RWPE2 (cell line): ENCODE results near the gene TSACC.

Source experiments
- ATAC-seq: fragments of 200-7000 bp; cut with Tn5 transposase; 3 replicates; pipeline ENCODE4 v1.9.1; 2021; ENCODE audit warnings: low read depth
- DNase-seq: peaks from one replicate; pipeline ENCODE4 v3.0.0-alpha.2; 2020; ENCODE audit warnings: low spot score
- H3K27ac ChIP-seq: fragments of 450-650 bp; 2 replicates; pipeline ENCODE4 v1.5.1; 2017; ENCODE audit warnings: mild to moderate bottlenecking; ENCODE audit not compliant: poor library complexity, severe bottlenecking
- H3K27me3 ChIP-seq: fragments of 250-450 bp; sonication (Bioruptor Pico); 2 replicates; pipeline ENCODE4 v1.5.1; 2021; ENCODE audit warnings: mild to moderate bottlenecking, moderate library complexity; ENCODE audit not compliant: insufficient read depth, poor library complexity, severe bottlenecking
- H3K36me3 ChIP-seq: fragments of 250-450 bp; sonication (Bioruptor Pico); 2 replicates; pipeline ENCODE4 v1.5.1; 2020; ENCODE audit warnings: low read depth, mild to moderate bottlenecking, moderate library complexity
- H3K4me1 ChIP-seq: fragments of 250-450 bp; sonication (Bioruptor Pico); 2 replicates; pipeline ENCODE4 v1.5.1; 2021; ENCODE audit warnings: mild to moderate bottlenecking, moderate library complexity; ENCODE audit not compliant: insufficient read depth, poor library complexity, severe bottlenecking
- H3K4me3 ChIP-seq: fragments of 250-450 bp; sonication (Bioruptor Pico); 2 replicates; pipeline ENCODE4 v1.5.1; 2021; ENCODE audit warnings: mild to moderate bottlenecking, moderate library complexity; ENCODE audit not compliant: severe bottlenecking
- H3K9me3 ChIP-seq: fragments of 250-450 bp; sonication (Bioruptor Pico); 2 replicates; pipeline ENCODE4 v1.5.1; 2021; ENCODE audit warnings: mild to moderate bottlenecking, moderate library complexity; ENCODE audit not compliant: severe bottlenecking
- CTCF ChIP-seq: fragments of 450-650 bp; IDR thresholded peaks from one replicate; pipeline ENCODE4 v1.5.1; 2017; ENCODE audit warnings: mild to moderate bottlenecking, moderate library complexity; ENCODE audit not compliant: poor library complexity, severe bottlenecking

The TSACC gene

GRCh38 chr1:156388174-156389137 lies 50.1 kb downstream of the TSACC start:
- TF ChIP-seq CTCF, result no peak
- DNase-seq (no peak), ATAC-seq (no peak)
- H3K36me3 ChIP-seq, result no peaks in the 10 kb centered on the region
- H3K27ac ChIP-seq, result no peak overlapping the region
- H3K9me3 ChIP-seq, result no peaks in the 10 kb centered on the region
- no peaks in the 10 kb centered on the region for H3K4me1 ChIP-seq
- no peak overlapping the region for H3K4me3 ChIP-seq
- no peaks in the 10 kb centered on the region for H3K27me3 ChIP-seq

GRCh38 chr1:156389311-156389710 lies 51.0 kb downstream of the TSACC start:
- H3K4me3 ChIP-seq, result no peak overlapping the region
- H3K9me3 ChIP-seq, result no peaks in the 10 kb centered on the region

GRCh38 chr1:156390469-156391365 lies 52.4 kb downstream of the TSACC start:
- no peak overlapping the region for H3K27ac ChIP-seq
- no peaks in the 10 kb centered on the region for H3K27me3 ChIP-seq

More at GRCh38 chr1:156389311-156389710, 51.0 kb downstream of the TSACC start:
- no peak for TF ChIP-seq CTCF
- Histone ChIP-seq H3K27ac (no peak overlapping the region), H3K4me1 (no peaks in the 10 kb centered on the region), H3K27me3 (no peaks in the 10 kb centered on the region), H3K36me3 (no peaks in the 10 kb centered on the region)
- DNase-seq (no peak), ATAC-seq (no peak)

GRCh38 chr1:156391366-156391677 lies 53.0 kb downstream of the TSACC start:
- TF ChIP-seq CTCF, result no peak
- Histone ChIP-seq H3K9me3 (no peaks in the 10 kb centered on the region), H3K27ac (no peak overlapping the region), H3K4me1 (no peaks in the 10 kb centered on the region), H3K4me3 (no peak overlapping the region), H3K27me3 (no peaks in the 10 kb centered on the region), H3K36me3 (no peaks in the 10 kb centered on the region)
- ATAC-seq (no peak), DNase-seq (no peak)

More at GRCh38 chr1:156390469-156391365, 52.4 kb downstream of the TSACC start:
- TF ChIP-seq CTCF, result no peak
- Histone ChIP-seq H3K4me3 (no peak overlapping the region), H3K36me3 (no peaks in the 10 kb centered on the region), H3K4me1 (no peaks in the 10 kb centered on the region), H3K9me3 (no peaks in the 10 kb centered on the region)
- DNase-seq (no peak), ATAC-seq (no peak)
